WTC11 (cell line): Measurements from ENCODE around the gene SEL1L. TPM values are rescaled to one million over a fixed set of nuclear protein-coding genes. Genes with fewer than 3 reads are reported as not detected.
A peak's percentile ranks its signal among the peaks of the same experiment; 100 is the strongest.

Source experiments
- ATAC-seq: fragments of 200-7000 bp; cut with Tn5 transposase; 2 replicates; pipeline ENCODE4 v1.10.0; 2021; ENCODE audit warnings: mild to moderate bottlenecking, moderate library complexity
- CTCF ChIA-PET: fragments of 300-600 bp; sonication (Branson Sonifier 250); formaldehyde crosslinking; loops from one replicate; lab custom pipeline; 2021; ENCODE audit warnings: antibody characterized with exemption; lab: Charles Lee
- POLR2A ChIA-PET: fragments of 350-600 bp; sonication (Branson Sonifier 250); formaldehyde crosslinking; loops from one replicate; lab custom pipeline; 2021; ENCODE audit warnings: antibody characterized with exemption; lab: Charles Lee
- DNase-seq: peaks from one replicate; pipeline ENCODE4 v3.0.0; 2021; ENCODE audit warnings: low spot score
- H3K27ac Mint-ChIP-seq: 2 replicates; pipeline ENCODE4 v1.8.0; 2021; ENCODE audit warnings: mixed read lengths
- H3K27me3 Mint-ChIP-seq: 2 replicates; pipeline ENCODE4 v1.8.0; 2021; ENCODE audit warnings: low read depth, mild to moderate bottlenecking, moderate library complexity, mixed read lengths
- H3K36me3 Mint-ChIP-seq: 2 replicates; pipeline ENCODE4 v1.8.0; 2021; ENCODE audit warnings: mixed read lengths
- H3K4me1 Mint-ChIP-seq: 2 replicates; pipeline ENCODE4 v1.8.0; 2022; ENCODE audit warnings: mixed read lengths
- H3K4me3 Mint-ChIP-seq: 2 replicates; pipeline ENCODE4 v1.8.0; 2021; ENCODE audit warnings: mild to moderate bottlenecking, moderate library complexity, mixed read lengths
- H3K9me3 Mint-ChIP-seq: 2 replicates; pipeline ENCODE4 v1.8.0; 2021; ENCODE audit warnings: mixed read lengths
- AFF4 ChIP-seq: sonication (generic); formaldehyde crosslinking; IDR thresholded peaks from 2 replicates; pipeline ENCODE4 v1.8.1; 2023; ENCODE audit warnings: mild to moderate bottlenecking, missing genetic modification reagents, borderline replicate concordance
- AR ChIP-seq: fragments of 250-450 bp; sonication (Bioruptor Pico); IDR thresholded peaks from 2 replicates; pipeline ENCODE4 v1.9.0; 2021; ENCODE audit warnings: mild to moderate bottlenecking
- ARID4B ChIP-seq: sonication (generic); formaldehyde crosslinking; IDR thresholded peaks from 2 replicates; pipeline ENCODE4 v1.8.0; 2023; ENCODE audit warnings: missing genetic modification reagents, mild to moderate bottlenecking, borderline replicate concordance
- ATF3 ChIP-seq: sonication (generic); formaldehyde crosslinking; conservative IDR thresholded peaks from 2 replicates; pipeline ENCODE4 v1.8.1; 2022; ENCODE audit warnings: mild to moderate bottlenecking, missing genetic modification reagents
- CREB1 ChIP-seq: sonication (generic); formaldehyde crosslinking; IDR thresholded peaks from 2 replicates; pipeline ENCODE4 v1.8.0; 2023; ENCODE audit warnings: mild to moderate bottlenecking, missing genetic modification reagents
- E2F4 ChIP-seq: sonication (generic); formaldehyde crosslinking; IDR thresholded peaks from 2 replicates; pipeline ENCODE4 v1.8.1; 2022; ENCODE audit warnings: low read depth, mild to moderate bottlenecking, moderate library complexity, missing genetic modification reagents, borderline replicate concordance
- E2F5 ChIP-seq: sonication (generic); formaldehyde crosslinking; IDR thresholded peaks from 2 replicates; pipeline ENCODE4 v1.8.1; 2022; ENCODE audit warnings: mild to moderate bottlenecking, moderate library complexity, missing genetic modification reagents
- ETV6 ChIP-seq: sonication (generic); formaldehyde crosslinking; IDR thresholded peaks from 2 replicates; pipeline ENCODE4 v1.8.1; 2022; ENCODE audit warnings: mild to moderate bottlenecking, missing genetic modification reagents
- FOXJ3 ChIP-seq: sonication (generic); formaldehyde crosslinking; IDR thresholded peaks from 2 replicates; pipeline ENCODE4 v1.9.0; 2021; ENCODE audit warnings: missing genetic modification reagents, mild to moderate bottlenecking, borderline replicate concordance
- FOXP4 ChIP-seq: sonication (generic); formaldehyde crosslinking; IDR thresholded peaks from 2 replicates; pipeline ENCODE4 v1.8.0; 2022; ENCODE audit warnings: mild to moderate bottlenecking, missing genetic modification reagents
- GABPB1 ChIP-seq: sonication (generic); formaldehyde crosslinking; IDR thresholded peaks from 2 replicates; pipeline ENCODE4 v1.8.1; 2023; ENCODE audit warnings: mild to moderate bottlenecking, missing genetic modification reagents
- RELA ChIP-seq: sonication (generic); formaldehyde crosslinking; IDR thresholded peaks from 2 replicates; pipeline ENCODE4 v1.8.1; 2022; ENCODE audit warnings: missing genetic modification reagents, mild to moderate bottlenecking, borderline replicate concordance
- TP53 ChIP-seq: sonication (generic); formaldehyde crosslinking; IDR thresholded peaks from 2 replicates; pipeline ENCODE4 v1.8.1; 2023; ENCODE audit warnings: mild to moderate bottlenecking, missing genetic modification reagents
- ZNF512 ChIP-seq: sonication (generic); formaldehyde crosslinking; IDR thresholded peaks from 2 replicates; pipeline ENCODE4 v1.8.1; 2022; ENCODE audit warnings: missing genetic modification reagents, borderline replicate concordance
- ZNF671 ChIP-seq: fragments of 250-450 bp; sonication (Bioruptor Pico); IDR thresholded peaks from 2 replicates; pipeline ENCODE4 v1.8.0; 2021; ENCODE audit warnings: mild to moderate bottlenecking
- total RNA-seq: library from RNA; stranded (reverse); gene quantifications from 3 replicates; pipeline ENCODE4 v1.2.3, GENCODE V29; 2021

SEL1L gene
- total RNA-seq, 1 experiment from 2014 or later: 29.1 TPM

- TF ChIP-seq CREB1 (CRISPR knock-in tag) (0 out of 2 replicates have a peak, but pooled peaks have one; percentile 40), ARID4B (CRISPR knock-in tag) (peak; percentile 96), E2F4 (no peak), ZNF512 (0 out of 2 replicates have a peak, but pooled peaks have one; percentile 39), ETV6 (CRISPR knock-in tag) (peak; percentile 34; the same call in 1 of the 2 replicates), FOXP4 (CRISPR knock-in tag) (peak; percentile 80; the same call in 1 of the 2 replicates)
Measured at GRCh38 chr14:81435391-81436295, 98.0 kb downstream of the SEL1L start (continued).

- no peak for DNase-seq
- Mint-ChIP-seq H3K36me3 (no peaks in the 10 kb centered on the region; the same call in 1 of the 2 replicates), H3K27me3 (peaks cover 31% of the 10 kb centered on the region), H3K27ac (no peak overlapping the region), H3K4me3 (peak overlapping the region; percentile 92), H3K9me3 (no peaks in the 10 kb centered on the region), H3K4me1 (peaks cover 51% of the 10 kb centered on the region)
- ChIA-PET CTCF (interaction anchor here (0.9 to 6.6 kb wide), 5 partner anchors 15 to 265 kb away, joined by 3 to 43 read pairs (median 12); no protein-coding TSS in a partner anchor), POLR2A (interaction anchor here (0.6 to 2.6 kb wide), 4 partner anchors 48 to 1994 kb away, joined by 3 to 18 read pairs (median 8); partner anchors contain the start of gene GTF2A1)
- no peak for ATAC-seq
- TF ChIP-seq ZNF671 (CRISPR knock-in tag) (no peak), AR (CRISPR knock-in tag) (no peak), E2F5 (CRISPR knock-in tag) (no peak), FOXJ3 (CRISPR knock-in tag) (no peak), TP53 (CRISPR knock-in tag) (no peak), GABPB1 (CRISPR knock-in tag) (no peak), AFF4 (no peak), ATF3 (CRISPR knock-in tag) (no peak), RELA (CRISPR knock-in tag) (no peak)
Measured at GRCh38 chr14:81435048-81435390, 98.6 kb downstream of the SEL1L start.
